ENCODE results near the gene TMF1. TPM values are rescaled to one million over a fixed set of nuclear protein-coding genes. Genes with fewer than 3 reads are reported as not detected.

TMF1 gene
- total and polyA plus RNA-seq, 2 of the 8 experiments (the other 6 are each of a cell fraction or from before 2014, with no cell fraction given): 1.4 to 18.3 TPM

DNA sequence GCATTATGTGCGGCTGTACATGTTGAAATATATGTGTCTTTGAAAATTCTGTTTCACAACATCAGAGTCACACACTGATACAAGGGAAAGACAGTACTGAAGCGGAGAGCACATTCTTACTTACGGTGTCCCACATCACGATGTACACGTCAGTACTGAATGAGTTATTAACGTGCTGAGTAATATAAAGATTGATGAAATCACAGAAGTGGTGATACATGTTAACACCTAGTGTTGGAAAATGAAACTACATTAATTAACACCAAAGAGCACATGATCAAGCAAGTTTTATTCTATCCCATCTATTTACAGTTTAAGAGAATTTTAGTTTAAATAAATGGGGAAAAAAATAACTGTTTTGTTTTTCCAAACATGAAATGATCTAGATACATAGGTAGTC lies 54.2 kb downstream of the TMF1 start (continued):
- no peak for TF ChIP-seq EZH2 (IDR thresholded peaks at IDR 0.05; ENCODE audit: low read depth, low read length, severe bottlenecking)

Data from H1 (cell line).